Dendritic cell treated with granulocyte-macrophage colony-stimulating factor and Interleukin-4, amounts not matched to agents 40 ng/mL and 50 ng/mL, for 4 days (primary cell): ENCODE data around the gene LHFPL3.

ENCODE experiments used
- H3K27ac Mint-ChIP-seq: one replicate; pipeline ENCODE4 v1.8.0; 2022; ENCODE audit warnings: mild to moderate bottlenecking, mixed read lengths
- H3K27me3 Mint-ChIP-seq: one replicate; pipeline ENCODE4 v1.8.0; 2022; ENCODE audit warnings: mild to moderate bottlenecking, mixed read lengths
- H3K36me3 Mint-ChIP-seq: one replicate; pipeline ENCODE4 v1.8.0; 2022; ENCODE audit warnings: low read depth, mixed read lengths
- H3K4me1 Mint-ChIP-seq: one replicate; pipeline ENCODE4 v1.8.0; 2022; ENCODE audit warnings: low read depth, mixed read lengths
- H3K4me3 Mint-ChIP-seq: one replicate; pipeline ENCODE4 v1.8.0; 2022; ENCODE audit warnings: mild to moderate bottlenecking, moderate library complexity, mixed read lengths
- H3K9me3 Mint-ChIP-seq: one replicate; pipeline ENCODE4 v1.8.0; 2022; ENCODE audit warnings: mixed read lengths
- intact Hi-C: fragments of 100-400 bp; cut with micrococcal nuclease; formaldehyde crosslinking; loops from one replicate; pipeline ENCODE4 v1.15.0; 2022

LHFPL3 gene

GRCh38 chr7:104898434-104898833, 570.0 kb downstream of the LHFPL3 start:
- Mint-ChIP-seq H3K9me3 (no peaks in the 10 kb centered on the region), H3K27me3 (no peaks in the 10 kb centered on the region), H3K4me1 (peaks cover 33% of the 10 kb centered on the region), H3K4me3 (no peak overlapping the region), H3K36me3 (no peaks in the 10 kb centered on the region), H3K27ac (no peak overlapping the region)
- intact Hi-C loops: no loop called here

- no peaks in the 10 kb centered on the region for H3K27me3 Mint-ChIP-seq
- H3K4me1 Mint-ChIP-seq: peaks cover 24% of the 10 kb centered on the region
- no peaks in the 10 kb centered on the region for H3K9me3 Mint-ChIP-seq
- H3K4me3 Mint-ChIP-seq: no peak overlapping the region
- H3K36me3 Mint-ChIP-seq: no peaks in the 10 kb centered on the region
- intact Hi-C loops: no loop called here
- H3K27ac Mint-ChIP-seq: no peak overlapping the region
These were observed 572.3 kb downstream of the LHFPL3 start for GRCh38 chr7:104900525-104901239.

GRCh38 chr7:104901240-104901619, 572.8 kb downstream of the LHFPL3 start:
- no peaks in the 10 kb centered on the region for H3K36me3 Mint-ChIP-seq
- H3K27me3 Mint-ChIP-seq: no peaks in the 10 kb centered on the region
- peaks cover 19% of the 10 kb centered on the region for H3K4me1 Mint-ChIP-seq
- H3K4me3 Mint-ChIP-seq: no peak overlapping the region
- H3K27ac Mint-ChIP-seq: no peak overlapping the region
- H3K9me3 Mint-ChIP-seq: no peaks in the 10 kb centered on the region
- intact Hi-C loops: no loop called here

DNA sequence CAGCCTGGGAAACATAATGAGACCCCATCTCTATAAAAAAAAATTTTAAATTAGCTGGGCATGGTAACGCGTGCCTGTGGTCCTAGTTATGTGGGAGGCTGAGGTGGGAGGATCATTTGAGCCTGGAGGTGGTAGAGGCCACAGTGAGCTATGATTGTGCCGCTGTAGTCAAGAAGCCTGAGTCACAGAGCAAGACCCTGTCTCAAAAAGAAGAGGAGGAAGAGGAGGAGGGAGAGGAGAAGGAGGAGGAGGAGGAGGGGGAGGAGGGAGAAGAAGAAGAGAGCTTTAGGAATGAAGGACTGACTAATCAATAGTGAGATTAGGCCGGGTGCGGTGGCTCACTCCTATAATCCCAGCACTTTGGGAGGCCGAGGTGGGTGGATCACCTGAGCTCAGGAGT, 573.8 kb downstream of the LHFPL3 start:
- Mint-ChIP-seq H3K4me1 (peaks cover 9% of the 10 kb centered on the region), H3K9me3 (no peaks in the 10 kb centered on the region), H3K27ac (no peak overlapping the region), H3K27me3 (no peaks in the 10 kb centered on the region), H3K36me3 (no peaks in the 10 kb centered on the region), H3K4me3 (no peak overlapping the region)
- intact Hi-C loops: no loop called here

- intact Hi-C loops: no loop called here
- H3K27me3 Mint-ChIP-seq: no peaks in the 10 kb centered on the region
- no peaks in the 10 kb centered on the region for H3K9me3 Mint-ChIP-seq
- peaks cover 6% of the 10 kb centered on the region for H3K4me1 Mint-ChIP-seq
- H3K27ac Mint-ChIP-seq: no peak overlapping the region
- H3K36me3 Mint-ChIP-seq: no peaks in the 10 kb centered on the region
- H3K4me3 Mint-ChIP-seq: no peak overlapping the region
These were observed 574.6 kb downstream of the LHFPL3 start for GRCh38 chr7:104903044-104903443.

GRCh38 chr7:104903846-104904245, 575.4 kb downstream of the LHFPL3 start:
- Mint-ChIP-seq H3K27me3 (no peaks in the 10 kb centered on the region), H3K4me1 (peaks cover 6% of the 10 kb centered on the region)

GRCh38 chr7:104906032-104906431, 577.6 kb downstream of the LHFPL3 start:
- intact Hi-C loops: no loop called here
- H3K27me3 Mint-ChIP-seq: no peaks in the 10 kb centered on the region
- H3K36me3 Mint-ChIP-seq: no peaks in the 10 kb centered on the region
- no peak overlapping the region for H3K4me3 Mint-ChIP-seq
- H3K9me3 Mint-ChIP-seq: no peaks in the 10 kb centered on the region
- H3K4me1 Mint-ChIP-seq: no peaks in the 10 kb centered on the region
- H3K27ac Mint-ChIP-seq: no peak overlapping the region

More at GRCh38 chr7:104903846-104904245, 575.4 kb downstream of the LHFPL3 start:
- intact Hi-C loops: no loop called here
- no peaks in the 10 kb centered on the region for H3K36me3 Mint-ChIP-seq
- no peaks in the 10 kb centered on the region for H3K9me3 Mint-ChIP-seq
- no peak overlapping the region for H3K4me3 Mint-ChIP-seq
- H3K27ac Mint-ChIP-seq: no peak overlapping the region

- Mint-ChIP-seq H3K4me3 (no peak overlapping the region), H3K27ac (no peak overlapping the region), H3K27me3 (no peaks in the 10 kb centered on the region), H3K4me1 (no peaks in the 10 kb centered on the region), H3K36me3 (no peaks in the 10 kb centered on the region), H3K9me3 (no peaks in the 10 kb centered on the region)
- intact Hi-C loops: no loop called here
These were observed 578.2 kb downstream of the LHFPL3 start for GRCh38 chr7:104906556-104906955.

DNA sequence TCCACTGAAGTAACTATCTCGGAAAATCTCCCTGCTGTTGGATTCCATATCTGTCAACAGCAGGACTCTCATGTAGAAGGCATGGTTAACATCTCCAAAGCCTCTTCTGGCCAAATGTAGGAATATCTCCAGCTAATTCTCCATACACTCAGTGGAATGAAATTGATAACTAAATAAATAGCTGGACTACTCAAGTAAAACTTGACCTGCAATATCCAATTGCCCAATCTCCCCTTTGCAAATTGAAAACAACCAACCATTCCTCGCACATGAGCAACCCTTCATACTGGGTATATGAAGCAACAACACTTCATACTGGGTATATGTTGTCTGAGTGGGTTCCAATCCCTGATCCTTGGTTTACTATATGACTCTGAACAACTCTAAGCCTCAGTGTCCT, 580.2 kb downstream of the LHFPL3 start:
- H3K36me3 Mint-ChIP-seq: no peaks in the 10 kb centered on the region
- H3K27me3 Mint-ChIP-seq: no peaks in the 10 kb centered on the region
- H3K27ac Mint-ChIP-seq: no peak overlapping the region
- intact Hi-C loops: no loop called here
- no peaks in the 10 kb centered on the region for H3K9me3 Mint-ChIP-seq
- no peak overlapping the region for H3K4me3 Mint-ChIP-seq
- H3K4me1 Mint-ChIP-seq: no peaks in the 10 kb centered on the region

- Mint-ChIP-seq H3K27ac (no peak overlapping the region), H3K27me3 (no peaks in the 10 kb centered on the region), H3K36me3 (no peaks in the 10 kb centered on the region)
These were observed 580.7 kb downstream of the LHFPL3 start for GRCh38 chr7:104909096-104909495.

DNA sequence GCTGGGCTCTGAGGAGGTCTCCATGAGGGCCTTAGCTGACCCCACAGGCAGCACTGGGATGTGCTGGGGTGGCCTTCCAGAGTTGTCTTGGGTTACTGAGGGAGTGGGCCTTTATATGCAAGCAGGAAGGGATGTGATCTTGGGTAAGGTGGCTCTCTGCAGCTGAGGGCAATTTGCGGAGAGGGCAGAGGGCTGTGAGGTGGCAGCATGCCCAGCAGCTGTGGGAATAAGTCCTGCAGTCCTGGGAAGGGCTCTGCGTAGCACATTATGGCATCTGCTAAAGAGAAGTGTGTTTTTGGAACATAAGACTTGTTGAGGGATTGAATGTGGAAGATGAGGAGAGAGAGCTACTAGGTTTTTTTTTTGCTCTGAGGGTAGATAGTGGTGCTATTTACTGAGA, 586.0 kb downstream of the LHFPL3 start:
- Mint-ChIP-seq H3K27me3 (no peaks in the 10 kb centered on the region), H3K27ac (peak overlapping the region; percentile 4)

More at GRCh38 chr7:104909096-104909495, 580.7 kb downstream of the LHFPL3 start:
- Mint-ChIP-seq H3K9me3 (no peaks in the 10 kb centered on the region), H3K4me1 (no peaks in the 10 kb centered on the region), H3K4me3 (no peak overlapping the region)
- intact Hi-C loops: no loop called here

GRCh38 chr7:104921596-104921995, 593.2 kb downstream of the LHFPL3 start:
- H3K4me1 Mint-ChIP-seq: peaks cover 4% of the 10 kb centered on the region
- no peak overlapping the region for H3K27ac Mint-ChIP-seq
- H3K9me3 Mint-ChIP-seq: no peaks in the 10 kb centered on the region
- H3K36me3 Mint-ChIP-seq: no peaks in the 10 kb centered on the region
- intact Hi-C loops: loop anchor here (5.0 kb wide), 1 partner anchor 61 kb away; no protein-coding TSS in a partner anchor
- no peaks in the 10 kb centered on the region for H3K27me3 Mint-ChIP-seq
- no peak overlapping the region for H3K4me3 Mint-ChIP-seq

More for the DNA sequence above, 586.0 kb downstream of the LHFPL3 start:
- Mint-ChIP-seq H3K4me3 (no peak overlapping the region), H3K36me3 (no peaks in the 10 kb centered on the region), H3K9me3 (no peaks in the 10 kb centered on the region), H3K4me1 (no peaks in the 10 kb centered on the region)
- intact Hi-C loops: no loop called here

DNA sequence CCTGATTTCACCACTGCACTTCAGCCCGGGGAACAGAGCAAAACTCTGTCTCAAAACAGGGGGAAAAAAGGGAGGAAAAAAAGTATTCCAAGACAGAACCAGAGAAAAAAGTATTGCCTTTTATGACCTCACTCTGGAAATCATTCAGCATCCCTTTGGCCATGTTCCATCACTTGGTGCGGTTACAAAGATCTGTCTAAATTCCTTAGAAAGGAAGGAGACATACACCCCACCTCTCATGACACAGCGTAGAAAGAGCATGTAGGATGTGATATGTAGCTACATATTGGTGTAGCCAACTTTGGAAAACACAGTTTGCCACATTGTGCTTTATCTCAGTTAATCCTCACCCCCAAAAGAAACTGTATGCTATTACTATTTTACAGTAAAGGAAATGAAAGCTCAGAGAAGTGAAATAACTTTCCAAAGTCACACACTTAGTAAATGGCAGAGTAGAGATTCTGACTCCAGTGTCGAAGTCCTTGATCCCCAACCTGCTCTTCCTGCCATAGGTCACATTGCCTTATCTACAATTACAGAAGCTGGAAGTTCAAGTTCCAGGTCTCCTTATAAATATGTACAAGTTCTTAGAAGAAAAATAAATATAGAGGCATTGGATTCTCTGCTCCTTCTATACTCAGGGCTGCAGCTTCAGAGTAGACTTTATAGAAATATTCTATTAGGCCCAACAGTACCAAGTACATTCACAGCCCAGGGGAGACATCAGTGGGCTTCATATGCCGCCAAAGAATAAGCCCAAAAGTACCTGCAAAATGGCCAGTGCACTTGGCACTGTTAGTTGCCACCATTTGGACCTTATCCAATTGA, 594.0 kb downstream of the LHFPL3 start:
- H3K36me3 Mint-ChIP-seq: no peaks in the 10 kb centered on the region
- H3K27ac Mint-ChIP-seq: no peak overlapping the region
- peaks cover 4% of the 10 kb centered on the region for H3K4me1 Mint-ChIP-seq

DNA sequence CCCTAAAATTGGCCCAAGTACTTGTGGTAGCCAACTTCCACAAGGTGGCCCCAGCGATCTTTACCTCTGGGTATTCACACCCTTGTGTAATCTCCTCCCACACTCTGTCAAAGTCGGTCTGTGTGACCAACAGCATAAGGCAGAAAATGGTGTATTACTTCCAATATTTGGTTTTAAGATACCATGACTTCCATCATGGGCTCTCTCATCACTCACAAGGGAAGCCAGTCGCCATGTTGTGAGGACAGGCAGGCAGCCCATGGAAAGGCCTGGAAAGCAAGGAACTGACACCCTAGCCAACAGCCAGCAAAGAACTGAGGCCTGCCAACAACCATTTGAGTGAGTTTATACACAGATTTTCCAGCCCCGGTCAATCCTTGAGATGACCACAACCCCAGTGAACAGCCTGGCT, 594.6 kb downstream of the LHFPL3 start:
- H3K4me3 Mint-ChIP-seq: no peak overlapping the region
- no peaks in the 10 kb centered on the region for H3K36me3 Mint-ChIP-seq
- intact Hi-C loops: loop anchor here (5.0 kb wide), 1 partner anchor 59 kb away; no protein-coding TSS in a partner anchor
- peaks cover 4% of the 10 kb centered on the region for H3K4me1 Mint-ChIP-seq
- no peaks in the 10 kb centered on the region for H3K27me3 Mint-ChIP-seq
- H3K27ac Mint-ChIP-seq: peak overlapping the region; percentile 45
- H3K9me3 Mint-ChIP-seq: no peaks in the 10 kb centered on the region

More for the DNA sequence above, 594.0 kb downstream of the LHFPL3 start:
- Mint-ChIP-seq H3K4me3 (no peak overlapping the region), H3K27me3 (no peaks in the 10 kb centered on the region), H3K9me3 (no peaks in the 10 kb centered on the region)
- intact Hi-C loops: loop anchor here (5.0 kb wide), 1 partner anchor 60 kb away; no protein-coding TSS in a partner anchor
